ENCODE data around the gene ARHGAP22. TPM values are rescaled to one million over a fixed set of nuclear protein-coding genes. Genes with fewer than 3 reads are reported as not detected.

The ARHGAP22 gene
- total RNA-seq, 1 donor from 2014 or later, result 24.5 TPM

- TF ChIP-seq CTCF (conservative IDR thresholded peaks at IDR 0.05; ENCODE audit: low read depth, low read length), result no peak
- DNase-seq (ENCODE audit: low read depth), result no peak
- H3K4me3 ChIP-seq (ENCODE audit: low read depth, low read length), result no peak overlapping the region
Measured at GRCh38 chr10:48470115-48470892, 134.6 kb downstream of the ARHGAP22 start.

- no peak for TF ChIP-seq CTCF (conservative IDR thresholded peaks at IDR 0.05; ENCODE audit: low read depth, low read length)
- DNase-seq (ENCODE audit: low read depth), result no peak
- H3K4me3 ChIP-seq (ENCODE audit: low read depth, low read length), result no peak overlapping the region
Measured at GRCh38 chr10:48469516-48470020, 135.3 kb downstream of the ARHGAP22 start.

GRCh38 chr10:48468866-48469511, 135.9 kb downstream of the ARHGAP22 start:
- no peak overlapping the region for H3K4me3 ChIP-seq (ENCODE audit: low read depth, low read length)
- DNase-seq (ENCODE audit: low read depth), result no peak
- no peak for TF ChIP-seq CTCF (conservative IDR thresholded peaks at IDR 0.05; ENCODE audit: low read depth, low read length)

GRCh38 chr10:48468130-48468790, 136.6 kb downstream of the ARHGAP22 start:
- H3K4me3 ChIP-seq (ENCODE audit: low read depth, low read length), result no peak overlapping the region
- TF ChIP-seq CTCF (conservative IDR thresholded peaks at IDR 0.05; ENCODE audit: low read depth, low read length), result no peak
- DNase-seq (ENCODE audit: low read depth), result no peak

- H3K4me3 ChIP-seq (ENCODE audit: low read depth, low read length), result no peak overlapping the region
- DNase-seq (ENCODE audit: low read depth), result no peak
- TF ChIP-seq CTCF (conservative IDR thresholded peaks at IDR 0.05; ENCODE audit: low read depth, low read length), result no peak
Measured at GRCh38 chr10:48467669-48468068, 137.2 kb downstream of the ARHGAP22 start.

- no peak overlapping the region for H3K4me3 ChIP-seq (ENCODE audit: low read depth, low read length)
- no peak for DNase-seq (ENCODE audit: low read depth)
- TF ChIP-seq CTCF (conservative IDR thresholded peaks at IDR 0.05; ENCODE audit: low read depth, low read length), result no peak
Measured at GRCh38 chr10:48466611-48467240, 138.1 kb downstream of the ARHGAP22 start.
